Activated naive CD4-positive, alpha-beta T cell treated with anti-CD3 and anti-CD28 coated beads, Interleukin-2, amount 10 ng/mL, durations not matched to agents 7 days and 5 days (primary cell): ENCODE measurements around the gene YIPF3.
A peak's percentile ranks its signal among the peaks of the same experiment; 100 is the strongest.

ENCODE experiments used
- CTCF ChIA-PET: fragments of 350-600 bp; sonication (Branson Sonifier 250); formaldehyde crosslinking; loops from one replicate; lab custom pipeline; 2021; ENCODE audit warnings: antibody characterized with exemption; lab: Charles Lee
- DNase-seq: peaks from one replicate; pipeline ENCODE4 v3.0.0-alpha.2; 2020
- H3K27ac Mint-ChIP-seq: one replicate; pipeline ENCODE4 v1.8.0; 2021; ENCODE audit warnings: mild to moderate bottlenecking, moderate library complexity, mixed read lengths
- H3K27me3 Mint-ChIP-seq: one replicate; pipeline ENCODE4 v1.8.0; 2021; ENCODE audit warnings: mild to moderate bottlenecking, mixed read lengths
- H3K36me3 Mint-ChIP-seq: one replicate; pipeline ENCODE4 v1.8.0; 2021; ENCODE audit warnings: mixed read lengths
- H3K4me1 Mint-ChIP-seq: one replicate; pipeline ENCODE4 v1.8.0; 2021; ENCODE audit warnings: mixed read lengths
- H3K4me3 Mint-ChIP-seq: one replicate; pipeline ENCODE4 v1.8.0; 2021; ENCODE audit warnings: mild to moderate bottlenecking, moderate library complexity, mixed read lengths
- H3K9me3 Mint-ChIP-seq: one replicate; pipeline ENCODE4 v1.8.0; 2021; ENCODE audit warnings: mixed read lengths

The YIPF3 gene

GRCh38 chr6:43493230-43493629 is 23.5 kb downstream of the YIPF3 start:
- CTCF ChIA-PET = interaction anchor here (6.3 kb wide), 1 partner anchor 13 kb away, joined by 44 read pairs; no protein-coding TSS in a partner anchor
- H3K9me3 Mint-ChIP-seq = no peaks in the 10 kb centered on the region
- no peaks in the 10 kb centered on the region for H3K27me3 Mint-ChIP-seq
- H3K4me1 Mint-ChIP-seq = peaks cover 21% of the 10 kb centered on the region
- H3K27ac Mint-ChIP-seq = peak overlapping the region; percentile 5
- DNase-seq = no peak
- H3K36me3 Mint-ChIP-seq = peaks cover under 1% of the 10 kb centered on the region
- H3K4me3 Mint-ChIP-seq = no peak overlapping the region

- DNase-seq = no peak
- H3K27ac Mint-ChIP-seq = no peak overlapping the region
- H3K27me3 Mint-ChIP-seq = no peaks in the 10 kb centered on the region
- peaks cover 21% of the 10 kb centered on the region for H3K4me1 Mint-ChIP-seq
- H3K9me3 Mint-ChIP-seq = no peaks in the 10 kb centered on the region
- CTCF ChIA-PET = interaction anchor here (6.3 kb wide), 1 partner anchor 14 kb away, joined by 44 read pairs; no protein-coding TSS in a partner anchor
- no peak overlapping the region for H3K4me3 Mint-ChIP-seq
- H3K36me3 Mint-ChIP-seq = no peaks in the 10 kb centered on the region
These were observed 24.1 kb downstream of the YIPF3 start for GRCh38 chr6:43492673-43493072.

GRCh38 chr6:43491750-43492661 is 24.7 kb downstream of the YIPF3 start:
- Mint-ChIP-seq H3K27me3 (no peaks in the 10 kb centered on the region), H3K27ac (no peak overlapping the region), H3K4me3 (no peak overlapping the region), H3K9me3 (no peaks in the 10 kb centered on the region), H3K4me1 (peaks cover 21% of the 10 kb centered on the region), H3K36me3 (peaks cover under 1% of the 10 kb centered on the region)
- DNase-seq = no peak
- CTCF ChIA-PET = interaction anchor here (0.9 to 1.0 kb wide), 2 partner anchors 11 to 14 kb away, joined by 4 to 5 read pairs; no protein-coding TSS in a partner anchor

GRCh38 chr6:43490523-43490939 is 26.2 kb downstream of the YIPF3 start:
- Mint-ChIP-seq H3K9me3 (no peaks in the 10 kb centered on the region), H3K4me3 (no peak overlapping the region), H3K4me1 (peaks cover 18% of the 10 kb centered on the region), H3K27me3 (no peaks in the 10 kb centered on the region), H3K27ac (no peak overlapping the region), H3K36me3 (peaks cover 3% of the 10 kb centered on the region)
- CTCF ChIA-PET = interaction anchor here (0.7 kb wide), 1 partner anchor 15 kb away, joined by 3 read pairs; no protein-coding TSS in a partner anchor
- DNase-seq = no peak

GRCh38 chr6:43489277-43490072 is 27.3 kb downstream of the YIPF3 start:
- CTCF ChIA-PET = no interaction called here
- Mint-ChIP-seq H3K27me3 (no peaks in the 10 kb centered on the region), H3K36me3 (peaks cover 3% of the 10 kb centered on the region), H3K27ac (no peak overlapping the region), H3K4me1 (peaks cover 9% of the 10 kb centered on the region), H3K4me3 (no peak overlapping the region), H3K9me3 (no peaks in the 10 kb centered on the region)
- no peak for DNase-seq

GRCh38 chr6:43488667-43489276 is 28.0 kb downstream of the YIPF3 start:
- Mint-ChIP-seq H3K4me1 (peaks cover 4% of the 10 kb centered on the region), H3K4me3 (no peak overlapping the region), H3K36me3 (peaks cover 3% of the 10 kb centered on the region), H3K27me3 (no peaks in the 10 kb centered on the region), H3K9me3 (no peaks in the 10 kb centered on the region), H3K27ac (no peak overlapping the region)
- CTCF ChIA-PET = interaction anchor here (1.5 kb wide), 1 partner anchor 17 kb away, joined by 6 read pairs; no protein-coding TSS in a partner anchor
- no peak for DNase-seq

GRCh38 chr6:43481591-43482236 is 35.0 kb downstream of the YIPF3 start:
- Mint-ChIP-seq H3K27ac (no peak overlapping the region), H3K9me3 (no peaks in the 10 kb centered on the region), H3K4me3 (no peak overlapping the region), H3K36me3 (peaks cover 5% of the 10 kb centered on the region), H3K4me1 (peaks cover 41% of the 10 kb centered on the region), H3K27me3 (no peaks in the 10 kb centered on the region)
- CTCF ChIA-PET = interaction anchor here (1.2 kb wide), 1 partner anchor 10 kb away, joined by 4 read pairs; no protein-coding TSS in a partner anchor
- DNase-seq = no peak

- CTCF ChIA-PET = interaction anchor here (1.2 kb wide), 1 partner anchor 10 kb away, joined by 4 read pairs; no protein-coding TSS in a partner anchor
- Mint-ChIP-seq H3K4me1 (peaks cover 44% of the 10 kb centered on the region), H3K4me3 (no peak overlapping the region), H3K9me3 (no peaks in the 10 kb centered on the region), H3K27ac (no peak overlapping the region), H3K36me3 (peaks cover 5% of the 10 kb centered on the region), H3K27me3 (no peaks in the 10 kb centered on the region)
- DNase-seq = no peak
These were observed 35.7 kb downstream of the YIPF3 start for GRCh38 chr6:43481075-43481474.

- Mint-ChIP-seq H3K27me3 (no peaks in the 10 kb centered on the region), H3K4me1 (peaks cover 44% of the 10 kb centered on the region), H3K9me3 (no peaks in the 10 kb centered on the region), H3K27ac (peak overlapping the region; percentile 91), H3K36me3 (peaks cover 5% of the 10 kb centered on the region), H3K4me3 (peak overlapping the region; percentile 95)
- no peak for DNase-seq
- CTCF ChIA-PET = interaction anchor here (2.3 kb wide), 1 partner anchor 29 kb away, joined by 6 read pairs; no protein-coding TSS in a partner anchor
These were observed 38.7 kb downstream of the YIPF3 start for GRCh38 chr6:43478008-43478372.

- peaks cover 4% of the 10 kb centered on the region for H3K36me3 Mint-ChIP-seq
- H3K27me3 Mint-ChIP-seq = no peaks in the 10 kb centered on the region
- peak within 1 kb of the TSS; percentile 95 for H3K4me3 Mint-ChIP-seq
- H3K4me1 Mint-ChIP-seq = peaks cover 44% of the 10 kb centered on the region
- no peaks in the 10 kb centered on the region for H3K9me3 Mint-ChIP-seq
- peak; percentile 98 for DNase-seq
- H3K27ac Mint-ChIP-seq = peak within 1 kb of the TSS; percentile 91
- CTCF ChIA-PET = interaction anchor here (0.6 to 2.3 kb wide), 2 partner anchors 29 to 249 kb away, joined by 3 to 6 read pairs; partner anchors contain the start of gene DNPH1
These were observed 39.3 kb downstream of the YIPF3 start, which contains the start of gene TJAP1 for GRCh38 chr6:43477235-43478007. Gene TJAP1 (plus strand): TSS chr6:43477570. CDS start chr6:43499002, 21,432 bp downstream.

GRCh38 chr6:43476746-43477145 is 40.0 kb downstream of the YIPF3 start:
- CTCF ChIA-PET = interaction anchor here (2.3 kb wide), 1 partner anchor 30 kb away, joined by 6 read pairs; no protein-coding TSS in a partner anchor
- Mint-ChIP-seq H3K9me3 (no peaks in the 10 kb centered on the region), H3K4me3 (peak overlapping the region; percentile 95), H3K36me3 (peaks cover 3% of the 10 kb centered on the region), H3K27me3 (peaks cover 1% of the 10 kb centered on the region), H3K27ac (peak overlapping the region; percentile 91), H3K4me1 (peaks cover 39% of the 10 kb centered on the region)
- no peak for DNase-seq

GRCh38 chr6:43475516-43475915 is 41.2 kb downstream of the YIPF3 start:
- CTCF ChIA-PET = no interaction called here
- DNase-seq = no peak
- Mint-ChIP-seq H3K4me1 (peaks cover 34% of the 10 kb centered on the region), H3K27ac (no peak overlapping the region), H3K9me3 (no peaks in the 10 kb centered on the region), H3K4me3 (no peak overlapping the region), H3K27me3 (peaks cover 12% of the 10 kb centered on the region), H3K36me3 (peaks cover 3% of the 10 kb centered on the region)
